ENCODE results near the gene VPS26C.

The VPS26C gene

GRCh38 chr21:37182222-37182621 lies 84.9 kb downstream of the VPS26C start:
- Mint-ChIP-seq H3K9me3 (no peaks in the 10 kb centered on the region), H3K36me3 (peaks cover 30% of the 10 kb centered on the region), H3K4me3 (no peak overlapping the region), H3K27me3 (no peaks in the 10 kb centered on the region), H3K4me1 (no peaks in the 10 kb centered on the region), H3K27ac (no peak overlapping the region)

- H3K27ac Mint-ChIP-seq: no peak overlapping the region
- peaks cover 27% of the 10 kb centered on the region for H3K36me3 Mint-ChIP-seq
- H3K4me1 Mint-ChIP-seq: no peaks in the 10 kb centered on the region
- H3K4me3 Mint-ChIP-seq: no peak overlapping the region
- no peaks in the 10 kb centered on the region for H3K9me3 Mint-ChIP-seq
- no peaks in the 10 kb centered on the region for H3K27me3 Mint-ChIP-seq
Observed at GRCh38 chr21:37181059-37181458, 86.1 kb downstream of the VPS26C start.

GRCh38 chr21:37176716-37177115 lies 90.4 kb downstream of the VPS26C start:
- H3K27ac Mint-ChIP-seq: no peak overlapping the region
- no peak overlapping the region for H3K4me3 Mint-ChIP-seq
- H3K4me1 Mint-ChIP-seq: no peaks in the 10 kb centered on the region
- H3K9me3 Mint-ChIP-seq: no peaks in the 10 kb centered on the region
- no peaks in the 10 kb centered on the region for H3K27me3 Mint-ChIP-seq
- peaks cover 35% of the 10 kb centered on the region for H3K36me3 Mint-ChIP-seq

All from activated naive CD4-positive, alpha-beta T cell treated with anti-CD3 and anti-CD28 coated beads, Interleukin-2, amount 50 U/mL, for 24 hours (primary cell).